ENCODE data around the gene TMEM181.
"Not testable (repeated sequence)": the region's sequence is repeated elsewhere in the genome, so short reads cannot be mapped to it uniquely, and the experiment has no call there.

The TMEM181 gene

DNA sequence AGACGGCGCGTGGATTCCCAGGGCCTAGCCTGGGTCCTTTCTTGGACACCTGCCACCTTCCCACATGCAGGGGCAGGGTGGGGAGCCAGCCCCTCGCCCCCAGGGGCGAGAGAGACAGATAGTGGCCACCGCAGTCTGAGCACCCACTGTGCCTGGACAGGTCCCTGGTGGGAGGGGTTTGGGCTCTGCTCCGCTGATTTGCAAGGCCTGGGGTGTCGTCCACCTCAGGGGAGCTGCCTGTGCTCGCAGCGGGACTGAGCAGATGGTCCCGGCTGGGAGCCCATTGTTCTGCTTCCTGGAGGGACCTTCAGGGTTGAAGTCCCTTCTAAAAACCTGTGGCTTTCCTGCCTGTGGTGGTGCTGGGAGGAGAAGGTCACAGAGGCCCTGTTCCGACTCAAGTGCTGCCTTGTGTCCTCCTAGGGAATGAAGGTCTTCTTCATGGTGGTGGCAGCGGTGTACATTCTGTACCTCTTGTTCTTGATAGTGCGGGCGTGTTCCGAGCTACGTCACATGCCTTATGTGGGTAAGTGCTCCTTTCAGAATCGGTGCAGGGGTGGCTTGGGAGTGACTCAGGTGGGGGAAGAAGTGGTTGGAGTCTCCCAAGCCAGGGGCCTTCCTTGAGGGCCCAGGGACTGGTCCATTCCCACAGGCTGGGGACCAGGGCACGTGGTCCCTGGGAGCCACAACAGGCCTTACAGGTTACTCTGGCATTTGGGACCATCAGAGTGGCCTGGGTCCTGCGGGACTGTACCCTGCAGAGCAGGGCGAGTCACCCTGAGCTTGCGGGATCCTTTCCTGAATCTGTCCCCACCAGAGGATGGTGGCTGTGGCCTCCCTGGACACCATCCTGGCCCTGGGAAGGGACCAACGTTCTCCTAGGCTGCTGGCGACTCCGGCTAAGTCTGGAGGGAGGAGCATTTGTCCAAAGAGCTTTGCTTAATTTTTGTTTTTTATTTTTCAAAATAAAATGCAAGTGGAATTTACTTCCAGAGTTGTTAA is 65.1 kb downstream of the TMEM181 start:
- no peak for DNase-seq

DNA sequence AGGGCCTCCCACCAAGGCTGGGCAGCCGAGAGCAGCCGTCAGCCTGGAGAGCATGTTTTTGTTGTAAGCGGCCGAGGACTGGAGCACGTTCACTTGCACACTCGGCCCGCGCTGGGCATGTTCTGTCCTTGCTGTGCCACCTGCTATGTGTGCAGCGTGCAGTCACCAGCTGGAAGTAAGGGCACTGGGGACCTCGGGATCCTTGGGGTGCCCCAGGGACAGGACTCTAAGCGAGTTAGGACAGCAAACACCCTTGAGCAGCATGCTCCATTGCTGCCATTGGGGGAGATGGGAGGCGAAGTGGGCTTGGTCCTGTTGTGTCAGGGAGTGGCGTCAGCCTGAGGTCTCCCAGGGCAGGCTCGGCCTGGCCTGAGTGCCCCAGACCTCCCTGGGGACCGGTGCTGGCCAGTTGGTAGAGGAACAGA is 66.0 kb downstream of the TMEM181 start:
- no peak for DNase-seq

DNA sequence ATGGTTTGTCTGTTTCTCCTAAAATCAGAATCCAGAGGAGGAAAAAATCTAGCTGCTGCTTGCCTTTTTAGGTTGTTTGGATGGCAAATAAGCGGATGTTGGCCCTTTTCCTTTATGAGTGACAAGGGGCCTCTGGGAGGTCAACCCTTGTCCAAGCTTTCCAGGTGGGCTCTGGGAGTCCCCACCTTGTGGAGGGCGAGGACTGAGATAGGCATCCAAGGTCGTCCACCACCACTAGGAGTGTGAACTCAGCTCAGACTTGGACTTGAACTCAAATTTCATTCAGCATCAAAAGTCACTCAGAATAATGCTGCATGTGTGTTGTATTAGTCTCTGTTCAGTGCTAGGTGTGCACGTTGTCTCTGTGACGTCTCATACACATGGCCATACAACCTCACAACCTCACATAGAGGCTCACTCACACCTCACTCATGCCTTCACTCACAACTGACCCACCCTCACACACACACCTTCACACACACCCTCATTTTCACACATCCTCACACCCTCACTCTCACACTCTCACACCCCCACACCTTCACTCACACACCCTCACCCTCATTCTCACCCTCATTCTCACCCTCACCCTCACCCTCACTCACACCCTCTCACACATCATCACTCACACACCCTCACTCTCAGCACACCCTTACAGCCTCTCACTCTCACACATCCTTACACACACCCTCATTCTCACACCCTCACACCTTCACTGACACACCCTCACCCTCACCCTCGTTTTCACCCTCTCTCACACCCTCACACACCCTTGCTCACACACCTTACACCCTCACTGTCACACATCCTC is 66.7 kb downstream of the TMEM181 start:
- DNase-seq = no peak

DNA sequence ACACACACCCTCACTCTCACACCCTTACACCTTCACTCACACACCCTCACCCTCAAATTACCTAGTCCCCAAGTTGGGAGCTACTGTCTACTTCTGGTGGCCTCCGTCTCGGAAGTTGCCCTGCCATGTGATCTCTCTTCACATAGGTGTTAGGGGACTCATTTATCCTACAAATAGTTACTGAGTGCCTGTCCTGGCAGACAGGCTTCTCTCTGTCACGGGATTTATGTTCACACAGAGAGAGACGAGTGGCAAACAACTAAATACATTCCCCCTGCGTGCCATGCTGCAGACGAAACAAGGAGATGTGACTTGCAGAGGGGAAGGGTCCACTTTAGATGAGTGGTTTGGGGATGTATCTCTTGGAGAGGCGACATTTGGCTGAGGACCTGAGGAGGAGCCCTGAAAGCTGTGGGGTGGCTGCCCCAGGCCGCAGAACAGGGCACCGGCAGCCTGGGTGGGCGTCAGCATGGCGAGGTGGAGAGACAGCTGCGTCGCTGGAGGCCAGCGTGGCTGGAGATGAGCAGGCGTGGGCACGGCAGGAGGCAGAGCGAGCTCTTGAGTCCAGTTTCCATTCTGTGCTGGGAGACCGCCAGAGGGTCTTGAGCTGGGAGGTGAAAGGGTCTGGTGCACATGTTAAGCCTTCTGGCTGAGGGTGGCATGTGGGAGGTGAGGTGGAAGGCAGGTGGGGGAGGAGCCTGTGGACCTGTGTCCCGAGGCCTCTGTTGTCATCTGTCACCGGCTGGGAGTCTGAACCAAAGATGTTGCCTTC is 67.5 kb downstream of the TMEM181 start:
- no peak for DNase-seq

GRCh38 chr6:158627940-158628211 is 68.0 kb downstream of the TMEM181 start:
- DNase-seq = no peak

GRCh38 chr6:158628542-158628941 is 68.7 kb downstream of the TMEM181 start:
- DNase-seq = no peak

- DNase-seq = no peak
Observed at GRCh38 chr6:158629367-158630221, 69.7 kb downstream of the TMEM181 start.

DNA sequence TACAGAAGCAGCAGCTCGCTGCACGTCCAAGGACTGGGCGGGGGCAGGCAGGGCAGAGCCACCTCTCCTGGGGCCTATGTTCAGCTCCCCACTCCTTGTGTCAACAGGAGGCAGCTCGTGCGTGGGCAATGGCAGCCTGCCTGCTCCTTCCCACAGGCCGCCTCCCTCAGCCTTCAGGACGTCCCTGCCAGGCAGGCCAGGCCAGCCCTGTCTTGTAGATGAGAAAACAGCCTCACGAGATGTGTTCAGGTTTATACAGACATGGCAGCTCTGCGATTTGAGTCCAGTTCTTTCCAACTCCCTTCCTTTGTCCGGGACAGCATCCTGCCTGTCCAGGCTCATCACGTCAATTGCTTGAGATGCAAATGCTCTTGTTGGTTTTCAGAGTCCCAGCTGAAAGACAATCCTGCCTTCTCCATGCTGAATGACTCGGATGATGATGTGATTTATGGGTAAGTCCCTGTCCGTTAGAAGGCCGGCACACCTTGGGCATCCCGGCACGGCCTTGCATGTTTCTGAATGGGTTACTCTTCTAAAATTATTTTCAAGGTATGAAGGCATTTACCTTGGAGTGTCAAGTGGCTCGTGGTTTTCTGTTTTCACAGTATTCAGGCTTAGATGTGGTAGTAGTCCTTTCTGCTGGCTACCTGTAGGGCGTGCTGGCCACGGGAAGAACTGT is 71.2 kb downstream of the TMEM181 start:
- DNase-seq = no peak

- DNase-seq = peak; percentile 21
Observed at GRCh38 chr6:158631678-158632537, 72.0 kb downstream of the TMEM181 start.

- not testable (repeated sequence) for DNase-seq
Observed at GRCh38 chr6:158632538-158633119, 72.7 kb downstream of the TMEM181 start.

- DNase-seq = no peak
Observed at GRCh38 chr6:158633127-158633526, 73.2 kb downstream of the TMEM181 start.

- DNase-seq = peak; percentile 38
Observed at GRCh38 chr6:158634695-158635426, 75.0 kb downstream of the TMEM181 start.

DNA sequence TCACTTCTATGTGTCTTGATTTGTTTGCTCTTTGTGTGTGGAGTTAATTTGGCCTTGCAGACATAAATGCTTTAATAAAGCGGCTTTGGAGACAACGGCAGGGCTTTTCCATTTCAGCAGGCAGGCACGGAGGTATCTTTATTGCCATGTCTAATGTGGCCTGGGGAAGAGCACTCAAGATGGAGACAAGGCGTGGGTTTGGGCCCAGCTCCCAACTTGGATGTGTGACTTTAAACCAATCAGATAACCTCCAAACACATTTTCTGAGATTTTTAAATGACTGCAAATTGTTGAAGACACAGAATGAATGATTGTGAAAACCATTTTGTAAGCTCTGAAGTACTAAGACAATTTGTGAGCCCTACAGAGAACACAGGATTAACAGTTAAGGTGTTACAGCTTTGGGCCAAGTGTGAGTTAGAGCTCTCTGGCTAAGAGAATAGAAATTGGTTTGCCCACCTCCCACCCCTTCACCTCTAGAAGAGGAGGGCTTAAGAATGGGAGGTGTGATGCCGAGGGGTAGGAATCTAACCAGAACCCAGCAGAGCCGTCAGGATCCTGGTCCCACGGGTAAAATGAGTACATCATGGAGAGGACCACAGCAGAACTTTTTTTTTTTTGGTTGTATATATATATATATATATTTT is 75.7 kb downstream of the TMEM181 start:
- DNase-seq = no peak

- DNase-seq = no peak
Observed at GRCh38 chr6:158636778-158637177, 76.9 kb downstream of the TMEM181 start.

GRCh38 chr6:158638324-158638854 is 78.5 kb downstream of the TMEM181 start:
- peak; percentile 43 for DNase-seq

- no peak for DNase-seq
Observed at GRCh38 chr6:158639056-158639455, 79.2 kb downstream of the TMEM181 start.

DNA sequence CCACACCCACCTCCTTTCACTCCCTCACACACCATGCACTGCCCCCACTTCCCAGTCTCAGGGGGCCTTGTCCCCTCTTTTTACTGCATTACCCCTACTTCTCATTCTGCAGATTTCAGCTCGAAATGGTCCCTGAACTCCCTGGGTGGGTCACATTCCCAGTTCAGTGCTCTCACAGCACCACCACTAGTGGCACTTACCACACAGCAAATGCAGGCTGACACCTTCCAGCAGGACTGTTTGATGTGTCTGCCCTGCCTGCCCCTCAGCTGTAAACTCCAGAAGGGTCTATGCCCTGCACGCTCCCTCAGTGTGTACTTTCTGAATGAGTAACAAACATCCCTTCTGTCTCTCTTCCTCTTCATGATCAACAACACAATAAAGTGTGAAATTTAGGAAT is 80.6 kb downstream of the TMEM181 start:
- no peak for DNase-seq

GRCh38 chr6:158642097-158642601 is 82.3 kb downstream of the TMEM181 start:
- no peak for DNase-seq

All from hematopoietic multipotent progenitor cell treated with erythropoietin and hydrocortisone succinate and interleukin-3 and kit ligand, for 6 days (in vitro differentiated cells).